ENCODE results near the gene ANTKMT.

The ANTKMT gene

GRCh38 chr16:766008-766819, 45.3 kb downstream of the ANTKMT start:
- H2BK12ac ChIP-seq (ENCODE audit: low read length): peak overlapping the region; percentile 73
- H3K18ac ChIP-seq (ENCODE audit: low read length): peak overlapping the region; percentile 13
- no peak overlapping the region for H3K4me3 ChIP-seq (ENCODE audit: low read length in 2 of 2)
- no peaks in the 10 kb centered on the region for H3K36me3 ChIP-seq (replicated peaks in 1 of 2; ENCODE audit: control insufficient read depth in 2 of 2, insufficient read depth in 2 of 2, low read length in 2 of 2)
- no peak overlapping the region for H2AFZ ChIP-seq (ENCODE audit: low read length)
- H3K4ac ChIP-seq (ENCODE audit: low read length): no peak overlapping the region
- H3K27me3 ChIP-seq (ENCODE audit: control insufficient read depth in 3 of 3, insufficient read depth in 3 of 3, low read depth in 1 of 3, low read length in 3 of 3): peaks cover 0 to 10% (median 0%) of the 10 kb centered on the region in 3 experiments
- peaks cover 0 to 10% of the 10 kb centered on the region in 2 donors for H3K4me1 ChIP-seq (ENCODE audit: control insufficient read depth in 2 of 2, insufficient read depth in 1 of 2, low read depth in 1 of 2, low read length in 2 of 2)
- no peak overlapping the region for H3K27ac ChIP-seq (replicated peaks; ENCODE audit: low read length)
- no peak for DNase-seq (ENCODE audit: low spot score)
- H2BK120ac ChIP-seq (ENCODE audit: low read depth, low read length): no peak overlapping the region
- no peak overlapping the region for H3K9ac ChIP-seq (ENCODE audit: low read depth, low read length, poor library complexity)
- H3K4me2 ChIP-seq (ENCODE audit: insufficient read depth, low read length, poor library complexity, severe bottlenecking): no peak overlapping the region
- H3K14ac ChIP-seq (ENCODE audit: low read length): no peak overlapping the region
- no peak overlapping the region for H4K8ac ChIP-seq (ENCODE audit: low read depth, low read length)
- peak overlapping the region; percentile 90 for H2AK5ac ChIP-seq (ENCODE audit: low read depth, low read length)
- no peak overlapping the region for H2BK5ac ChIP-seq (ENCODE audit: low read length)
- WGBS, 2 donors (ENCODE audit: extremely low coverage in 2 of 2, insufficient read length in 2 of 2, insufficient replicate concordance in 1 of 2): no CpG with 5 or more reads among the region's 29 CpGs
- H3K23ac ChIP-seq (ENCODE audit: low read depth, low read length, poor library complexity): peak overlapping the region; percentile 23
- H2BK15ac ChIP-seq (ENCODE audit: low read length): peak overlapping the region; percentile 93
- H3K79me1 ChIP-seq (ENCODE audit: low read depth, low read length): peaks cover 5% of the 10 kb centered on the region
- no peaks in the 10 kb centered on the region for H3K9me3 ChIP-seq (replicated peaks in 1 of 2; ENCODE audit: control insufficient read depth in 2 of 2, insufficient read depth in 1 of 2, low read depth in 1 of 2, low read length in 2 of 2)
- no peak overlapping the region for H4K91ac ChIP-seq (ENCODE audit: low read depth, low read length, poor library complexity)

GRCh38 chr16:766820-767640, 46.1 kb downstream of the ANTKMT start:
- Histone ChIP-seq H3K4ac (ENCODE audit: low read length) (no peak overlapping the region), H3K4me1 (ENCODE audit: control insufficient read depth in 2 of 2, insufficient read depth in 1 of 2, low read depth in 1 of 2, low read length in 2 of 2) (peaks cover 0 to 10% of the 10 kb centered on the region in 2 donors), H3K79me1 (ENCODE audit: low read depth, low read length) (peaks cover 3% of the 10 kb centered on the region), H2BK5ac (ENCODE audit: low read length) (peak overlapping the region; percentile 82), H2AFZ (ENCODE audit: low read length) (no peak overlapping the region), H3K9ac (ENCODE audit: low read depth, low read length, poor library complexity) (peak overlapping the region; percentile 44), H2BK12ac (ENCODE audit: low read length) (peak overlapping the region; percentile 46), H3K4me2 (ENCODE audit: insufficient read depth, low read length, poor library complexity, severe bottlenecking) (no peak overlapping the region), H2BK120ac (ENCODE audit: low read depth, low read length) (no peak overlapping the region), H4K91ac (ENCODE audit: low read depth, low read length, poor library complexity) (no peak overlapping the region), H4K8ac (ENCODE audit: low read depth, low read length) (no peak overlapping the region), H3K23ac (ENCODE audit: low read depth, low read length, poor library complexity) (peak overlapping the region; percentile 23), H3K18ac (ENCODE audit: low read length) (peak overlapping the region; percentile 27), H2AK5ac (ENCODE audit: low read depth, low read length) (peak overlapping the region; percentile 90), H3K4me3 (ENCODE audit: low read length in 2 of 2) (no peak overlapping the region), H3K27me3 (ENCODE audit: control insufficient read depth in 3 of 3, insufficient read depth in 3 of 3, low read depth in 1 of 3, low read length in 3 of 3) (peaks cover 0 to 4% (median 0%) of the 10 kb centered on the region in 3 experiments), H2BK15ac (ENCODE audit: low read length) (peak overlapping the region; percentile 93), H3K14ac (ENCODE audit: low read length) (no peak overlapping the region), H3K27ac (replicated peaks; ENCODE audit: low read length) (no peak overlapping the region), H3K9me3 (replicated peaks in 1 of 2; ENCODE audit: control insufficient read depth in 2 of 2, insufficient read depth in 1 of 2, low read depth in 1 of 2, low read length in 2 of 2) (no peaks in the 10 kb centered on the region), H3K36me3 (replicated peaks in 1 of 2; ENCODE audit: control insufficient read depth in 2 of 2, insufficient read depth in 2 of 2, low read length in 2 of 2) (no peaks in the 10 kb centered on the region)
- WGBS, 2 donors (ENCODE audit: extremely low coverage in 2 of 2, insufficient read length in 2 of 2, insufficient replicate concordance in 1 of 2): no CpG with 5 or more reads among the region's 48 CpGs
- no peak for DNase-seq (ENCODE audit: low spot score)

- Histone ChIP-seq H3K36me3 (replicated peaks in 1 of 2; ENCODE audit: control insufficient read depth in 2 of 2, insufficient read depth in 2 of 2, low read length in 2 of 2) (no peaks in the 10 kb centered on the region), H3K4me2 (ENCODE audit: insufficient read depth, low read length, poor library complexity, severe bottlenecking) (no peak overlapping the region), H4K8ac (ENCODE audit: low read depth, low read length) (no peak overlapping the region), H2BK15ac (ENCODE audit: low read length) (peak overlapping the region; percentile 89), H3K4ac (ENCODE audit: low read length) (no peak overlapping the region), H3K9me3 (replicated peaks in 1 of 2; ENCODE audit: control insufficient read depth in 2 of 2, insufficient read depth in 1 of 2, low read depth in 1 of 2, low read length in 2 of 2) (no peaks in the 10 kb centered on the region), H4K91ac (ENCODE audit: low read depth, low read length, poor library complexity) (no peak overlapping the region), H3K4me1 (ENCODE audit: control insufficient read depth in 2 of 2, insufficient read depth in 1 of 2, low read depth in 1 of 2, low read length in 2 of 2) (peaks cover 0 to 10% of the 10 kb centered on the region in 2 donors), H3K18ac (ENCODE audit: low read length) (no peak overlapping the region), H3K9ac (ENCODE audit: low read depth, low read length, poor library complexity) (no peak overlapping the region), H3K27me3 (ENCODE audit: control insufficient read depth in 3 of 3, insufficient read depth in 3 of 3, low read depth in 1 of 3, low read length in 3 of 3) (peaks cover 0 to 4% (median 0%) of the 10 kb centered on the region in 3 experiments), H3K23ac (ENCODE audit: low read depth, low read length, poor library complexity) (peak overlapping the region; percentile 43), H2BK5ac (ENCODE audit: low read length) (no peak overlapping the region), H3K79me1 (ENCODE audit: low read depth, low read length) (peaks cover 3% of the 10 kb centered on the region), H2AFZ (ENCODE audit: low read length) (no peak overlapping the region), H2BK12ac (ENCODE audit: low read length) (no peak overlapping the region), H2AK5ac (ENCODE audit: low read depth, low read length) (peak overlapping the region; percentile 97), H2BK120ac (ENCODE audit: low read depth, low read length) (peak overlapping the region; percentile 67), H3K27ac (replicated peaks; ENCODE audit: low read length) (peak overlapping the region; percentile 30), H3K4me3 (ENCODE audit: low read length in 2 of 2) (no peak overlapping the region), H3K14ac (ENCODE audit: low read length) (no peak overlapping the region)
- WGBS, 2 donors (ENCODE audit: extremely low coverage in 2 of 2, insufficient read length in 2 of 2, insufficient replicate concordance in 1 of 2): no CpG with 5 or more reads among the region's 38 CpGs
- DNase-seq (ENCODE audit: low spot score): no peak
Measured at GRCh38 chr16:767743-768235, 46.8 kb downstream of the ANTKMT start.
